NK-92 treated with Interleukin-12 subunit alpha and Interleukin-12 subunit beta, amount 100 ng/mL, for 24 hours (cell line): ENCODE data around the gene FARS2.
"Not testable (repeated sequence)": the region's sequence is repeated elsewhere in the genome, so short reads cannot be mapped to it uniquely, and the experiment has no call there.

Source experiments
- DNase-seq: peaks from one replicate; lab custom pipeline; 2025; lab: John Stamatoyannopoulos, UW

FARS2 gene

GRCh38 chr6:5695260-5696245 lies 434.2 kb downstream of the FARS2 start:
- DNase-seq = no peak

GRCh38 chr6:5697508-5697907 lies 436.2 kb downstream of the FARS2 start:
- no peak for DNase-seq

DNA sequence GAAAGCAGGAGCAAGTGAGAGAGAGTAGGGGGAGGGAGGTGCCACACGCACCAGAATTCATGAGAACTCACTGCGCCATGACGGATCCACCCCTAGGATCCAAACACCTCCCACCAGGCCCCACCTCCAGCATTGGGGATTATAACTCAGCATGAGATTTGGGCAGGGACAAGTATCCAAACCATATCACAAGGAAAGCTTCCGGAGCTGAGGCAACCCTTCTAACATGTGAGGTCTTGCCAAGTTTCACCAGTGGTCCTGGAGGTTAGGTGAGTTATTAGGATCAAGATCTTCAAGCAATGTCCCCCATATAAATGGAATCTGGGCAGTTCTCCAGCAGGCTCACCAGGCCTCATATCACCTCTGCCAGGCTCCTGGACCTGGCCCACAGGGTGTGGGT lies 437.0 kb downstream of the FARS2 start:
- no peak for DNase-seq

DNA sequence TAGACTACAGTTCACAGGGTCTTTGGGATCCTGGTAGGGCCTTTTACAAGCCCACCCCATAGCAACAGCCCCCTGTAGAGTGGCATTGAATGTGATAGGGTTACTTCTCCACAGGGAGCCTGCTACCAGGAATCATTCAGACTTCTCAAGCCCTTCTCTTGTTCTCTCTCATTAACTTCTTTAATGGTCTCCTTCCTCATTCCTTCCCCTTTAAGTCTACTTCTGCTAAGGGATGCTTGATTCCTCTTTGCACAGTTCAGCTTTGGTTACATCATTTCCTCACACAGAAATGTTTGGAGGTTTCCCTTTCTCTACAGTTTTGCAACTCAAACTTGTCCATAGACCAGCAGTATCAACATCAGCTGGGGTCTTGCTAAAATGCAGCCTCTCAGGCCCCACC lies 437.8 kb downstream of the FARS2 start:
- not testable (repeated sequence) for DNase-seq

DNA sequence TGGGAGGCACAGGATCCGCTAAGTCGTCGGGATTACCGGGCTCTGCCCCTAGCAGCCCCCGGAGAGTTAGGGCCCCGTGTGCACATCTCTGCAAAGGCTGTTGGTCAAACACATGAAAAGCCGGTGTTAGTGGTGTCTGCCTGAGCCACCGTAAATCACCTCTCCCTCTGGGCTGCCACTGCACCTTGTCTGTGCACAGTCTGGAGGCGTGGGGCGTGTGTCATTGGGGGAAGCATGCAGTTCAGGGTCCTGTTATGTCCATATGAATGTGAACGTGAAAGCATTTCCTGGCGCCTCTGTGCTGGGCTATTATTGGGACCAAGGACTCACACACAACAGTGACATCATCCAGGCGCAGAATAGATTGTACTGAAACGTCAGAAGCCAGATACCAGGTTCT lies 439.9 kb downstream of the FARS2 start:
- DNase-seq = no peak

DNA sequence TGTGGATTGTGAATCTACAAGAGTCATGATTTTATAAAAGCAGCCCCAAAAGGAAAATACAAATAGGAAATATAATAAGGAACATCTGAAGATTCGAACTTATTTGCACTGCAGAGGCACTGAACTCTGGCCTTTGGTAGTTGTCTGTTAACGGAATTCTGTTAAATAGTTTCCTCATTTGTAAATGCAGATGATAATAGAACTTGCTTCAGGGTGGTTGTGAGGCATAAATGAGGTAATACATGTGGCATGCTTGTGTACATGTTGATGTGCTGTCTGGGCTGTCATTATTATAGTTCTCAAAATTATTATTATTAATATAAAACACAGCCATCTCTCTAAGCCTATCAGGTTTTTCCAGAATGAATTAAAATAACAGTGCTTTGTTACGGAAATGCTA lies 443.4 kb downstream of the FARS2 start:
- no peak for DNase-seq

DNA sequence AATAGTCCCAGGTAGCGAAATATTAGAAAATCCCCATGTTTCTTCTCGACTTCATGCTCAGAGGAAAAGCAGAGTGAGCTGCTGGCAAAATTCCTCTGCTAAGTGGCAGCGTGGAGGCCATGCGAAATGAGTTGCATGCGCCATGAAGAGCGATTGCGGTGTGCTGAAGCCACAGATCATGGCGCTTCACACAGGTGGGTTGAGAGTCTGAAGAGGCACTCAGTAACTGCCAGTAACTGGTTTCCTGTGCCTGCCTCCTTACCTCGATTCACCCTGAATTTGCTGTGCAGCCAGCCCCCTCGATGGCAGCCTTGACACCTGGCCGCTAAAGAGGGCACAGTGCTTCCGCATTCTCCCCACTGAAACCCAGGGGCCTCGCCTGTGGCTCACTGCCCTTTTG lies 443.9 kb downstream of the FARS2 start:
- DNase-seq = no peak

DNA sequence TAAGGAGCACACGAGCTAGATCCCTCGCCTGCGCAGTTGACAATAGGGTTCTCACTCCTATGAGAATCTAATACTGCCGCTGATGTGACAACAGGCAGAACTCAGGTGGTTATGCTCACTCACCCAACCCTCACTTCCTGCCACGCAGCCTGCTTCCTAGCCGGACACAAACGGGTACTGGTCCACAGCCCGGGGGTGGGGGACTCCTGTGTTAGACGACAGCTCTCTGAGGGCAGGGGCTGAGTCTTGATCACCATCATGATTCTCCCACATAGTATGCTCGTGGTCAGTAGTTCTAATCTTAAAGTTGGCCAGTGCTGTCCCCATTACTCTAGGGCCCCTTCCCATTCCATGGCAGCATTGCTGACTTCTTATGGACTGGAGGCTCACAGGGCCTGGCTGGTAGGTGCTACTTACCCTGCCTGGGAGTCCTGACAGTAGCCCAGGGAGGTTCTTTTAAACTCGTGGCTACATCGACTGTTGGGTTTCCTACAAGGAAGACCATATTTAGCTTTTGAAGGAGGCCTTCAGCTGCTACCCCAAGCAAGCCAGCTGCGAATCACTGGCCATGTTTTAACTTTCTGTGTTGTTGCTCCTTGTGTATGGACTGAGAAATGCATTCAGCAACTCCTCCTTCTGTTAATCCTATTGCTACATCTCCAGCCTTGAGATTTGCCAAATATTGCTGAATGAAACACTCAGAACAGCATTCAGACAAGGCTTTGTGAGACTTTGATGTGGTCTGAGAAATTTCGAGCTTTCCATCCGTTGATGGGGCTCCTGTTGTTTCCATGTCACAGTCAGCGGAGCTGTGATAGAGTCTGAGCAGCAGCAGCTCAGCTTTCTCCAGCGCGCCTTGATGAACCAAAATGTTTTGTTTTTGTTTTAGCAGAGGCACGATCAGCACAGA lies 445.1 kb downstream of the FARS2 start:
- no peak for DNase-seq

DNA sequence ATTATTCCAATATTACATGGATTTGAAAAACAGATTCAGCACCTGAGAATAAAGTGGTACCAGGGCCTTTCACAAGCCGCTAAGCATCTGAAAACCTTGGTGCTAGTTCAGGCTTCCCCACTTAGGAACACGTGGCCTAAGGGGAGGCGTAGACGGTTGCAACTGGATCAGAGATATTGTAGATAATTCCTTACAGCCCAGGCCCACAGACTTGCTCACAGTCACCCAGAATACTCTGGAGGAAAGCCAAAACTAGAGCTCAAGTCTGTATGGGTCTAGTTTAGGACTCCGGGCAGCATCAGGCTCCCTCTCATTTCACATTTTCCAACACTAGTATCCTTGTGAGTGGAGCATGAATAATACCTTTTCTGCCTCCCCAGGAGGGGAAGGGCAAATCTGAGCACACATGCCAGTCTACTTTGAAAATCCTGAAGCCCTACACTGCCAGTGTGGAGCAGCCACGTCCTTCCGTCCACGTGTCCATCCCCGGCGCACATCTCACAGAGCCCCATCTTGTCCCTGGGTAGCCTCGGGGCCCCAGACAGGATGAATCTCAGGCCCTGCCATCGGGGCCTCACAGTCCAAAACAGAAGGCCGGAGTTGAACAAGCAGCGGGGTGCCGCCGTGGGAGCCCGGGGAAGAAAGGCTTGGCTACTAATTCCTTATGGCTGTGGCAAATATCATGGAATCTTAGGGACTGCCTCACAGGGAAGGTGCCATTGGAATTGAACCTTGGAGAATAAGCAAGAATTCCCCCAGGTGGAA lies 446.1 kb downstream of the FARS2 start:
- no peak for DNase-seq

DNA sequence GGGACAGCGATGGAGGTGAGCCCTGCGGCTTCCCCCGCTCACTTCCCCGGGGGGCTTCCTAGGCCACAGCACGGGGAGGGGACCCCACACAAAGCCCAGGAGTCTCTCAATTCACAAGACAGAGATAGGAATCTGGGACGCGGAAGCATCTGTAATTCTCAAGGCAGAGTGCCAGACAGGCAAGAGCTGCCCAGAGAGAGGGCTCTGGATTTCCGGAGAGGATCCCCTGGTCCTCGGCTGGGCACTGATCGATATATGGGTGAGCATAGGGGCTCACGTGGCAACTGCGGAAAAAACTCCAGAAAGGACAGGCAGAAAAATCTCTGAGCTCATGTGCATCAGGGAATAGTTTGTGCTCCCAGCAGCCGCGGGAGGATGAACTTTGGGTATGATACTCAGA lies 449.2 kb downstream of the FARS2 start:
- DNase-seq = no peak

DNA sequence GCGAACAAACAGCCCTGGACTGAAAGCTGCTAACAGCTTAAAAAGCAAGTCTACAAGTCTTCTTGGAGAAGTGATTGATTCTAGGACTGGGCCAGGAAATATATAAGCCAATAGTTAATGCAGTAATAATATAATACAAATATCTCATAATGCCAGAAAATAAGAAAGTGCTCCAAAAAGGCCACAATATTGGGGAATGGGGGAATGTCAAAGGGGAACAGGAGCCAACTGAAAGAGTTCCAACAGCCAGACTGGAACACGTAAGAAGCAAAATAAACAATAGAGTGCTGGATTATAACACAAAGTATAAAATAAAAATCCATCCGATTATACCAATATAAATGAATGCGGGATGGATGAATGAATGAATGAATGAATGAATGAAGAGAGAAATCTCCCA lies 449.6 kb downstream of the FARS2 start:
- DNase-seq = no peak

DNA sequence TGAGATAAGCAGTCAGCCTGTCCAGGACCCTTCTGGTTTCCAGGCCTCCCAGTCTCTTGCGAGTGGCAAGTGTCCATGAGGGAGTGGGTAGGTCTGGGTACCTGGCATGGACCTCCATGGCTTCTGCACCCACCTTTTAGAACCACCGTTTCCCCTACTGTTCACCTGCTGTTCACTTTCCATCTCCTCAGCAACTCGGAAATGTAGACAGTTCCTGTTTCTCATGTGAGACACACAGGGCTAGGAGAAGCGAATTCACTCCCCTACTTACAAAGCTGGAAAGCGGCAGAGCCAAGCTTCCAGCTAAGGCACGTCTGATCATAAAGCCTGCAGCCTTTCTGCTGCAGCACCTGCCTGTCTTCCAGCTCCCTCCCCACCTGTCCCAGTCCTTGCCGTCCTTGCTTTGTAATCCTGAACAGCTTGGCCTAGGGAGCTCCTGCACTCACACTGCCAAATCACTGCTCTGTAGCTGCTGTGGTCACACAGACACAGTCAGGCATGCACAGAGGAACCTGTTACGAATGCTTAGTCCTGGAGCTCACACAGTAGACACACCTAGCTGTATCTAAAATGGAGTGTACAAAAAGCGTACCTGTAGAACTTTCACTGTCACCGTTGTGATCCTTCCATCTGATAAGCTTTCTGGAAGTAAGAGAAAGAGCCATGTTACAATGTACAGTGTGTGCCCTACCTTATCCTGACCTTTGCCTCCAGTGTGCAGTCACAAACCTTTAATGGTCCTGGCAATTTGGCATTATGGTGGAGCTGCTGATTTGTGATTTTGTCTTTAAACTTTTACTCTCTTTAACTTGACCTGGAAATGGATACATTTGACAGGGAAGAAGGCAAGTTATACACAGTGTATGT lies 451.3 kb downstream of the FARS2 start:
- no peak for DNase-seq

GRCh38 chr6:5713519-5713918 lies 452.2 kb downstream of the FARS2 start:
- DNase-seq = no peak

DNA sequence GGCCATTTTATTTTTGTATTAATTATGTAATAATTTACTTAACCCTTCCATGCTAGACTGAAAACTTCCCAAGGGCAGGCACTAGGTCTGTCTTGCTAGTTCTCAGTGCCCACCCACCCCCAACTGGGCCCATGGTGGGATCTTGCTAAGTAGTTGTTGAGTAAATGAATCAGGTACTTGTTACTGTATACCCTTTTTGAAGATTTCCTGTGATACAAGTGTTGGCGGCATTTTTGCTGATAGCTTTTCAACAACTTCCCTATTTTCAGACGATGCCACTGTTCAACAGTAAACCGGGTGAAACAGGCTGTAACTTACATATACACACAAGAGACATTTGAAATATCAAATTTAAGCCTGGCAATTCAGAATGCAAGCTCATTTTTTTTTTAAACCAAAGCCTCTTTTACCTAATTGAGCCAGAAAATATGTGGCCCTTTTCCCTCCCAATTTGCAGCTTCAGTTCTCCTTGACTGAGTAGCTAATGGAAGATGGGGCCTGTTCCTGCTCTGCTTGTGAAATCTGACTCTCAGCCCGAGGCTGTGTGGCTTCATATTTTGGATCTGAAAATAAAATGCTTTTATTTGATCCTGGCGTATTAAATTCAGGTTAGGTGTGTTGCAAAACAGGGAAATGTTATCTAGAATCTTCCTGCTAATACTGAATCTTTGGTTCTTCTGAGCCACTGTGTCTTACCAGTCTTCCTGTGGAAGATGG lies 457.1 kb downstream of the FARS2 start:
- no peak for DNase-seq

DNA sequence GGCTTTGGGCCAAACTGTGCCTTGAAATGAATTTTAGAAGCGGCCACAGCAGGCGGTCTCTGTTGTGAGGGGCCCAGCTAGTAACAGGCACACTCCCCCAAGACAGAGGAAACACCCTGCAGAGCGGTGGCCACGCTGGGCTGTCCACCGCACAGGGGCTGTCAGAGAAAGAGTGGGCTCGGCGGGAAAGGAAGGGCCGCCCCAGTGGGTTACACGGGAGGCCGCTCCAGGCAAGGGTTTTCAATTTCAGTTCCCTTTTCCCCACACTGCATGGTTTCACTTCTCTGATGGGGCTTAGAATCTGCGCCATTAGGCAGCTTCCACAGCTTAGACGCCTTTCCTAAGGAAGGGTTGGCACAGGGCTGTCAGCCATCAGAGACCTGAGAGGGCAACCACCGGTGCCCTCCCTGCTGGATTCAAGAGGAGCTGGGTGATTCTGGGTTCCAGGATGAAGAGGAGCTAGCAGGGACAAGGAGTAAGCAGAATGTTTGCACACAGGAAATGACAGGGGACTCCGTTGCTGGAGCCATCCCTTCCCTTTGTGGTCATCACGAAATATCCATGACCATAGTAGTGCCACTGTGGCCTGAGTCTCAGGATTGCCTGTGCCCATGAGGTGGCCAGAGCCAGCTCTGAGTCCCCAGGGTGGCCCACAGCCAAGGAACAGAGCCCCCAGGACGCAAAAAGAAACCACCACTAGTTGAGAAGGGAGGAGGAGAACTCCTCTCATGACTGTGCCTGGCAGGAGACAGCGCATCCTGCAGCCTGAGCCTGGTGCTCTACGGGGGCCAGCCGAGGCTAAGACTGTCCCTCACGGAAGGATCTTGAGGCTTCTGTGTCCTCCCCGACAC lies 462.8 kb downstream of the FARS2 start:
- DNase-seq = no peak

- DNase-seq = no peak
Measured at GRCh38 chr6:5724911-5725310, 463.6 kb downstream of the FARS2 start.

GRCh38 chr6:5726976-5727718 lies 465.8 kb downstream of the FARS2 start:
- DNase-seq = no peak

DNA sequence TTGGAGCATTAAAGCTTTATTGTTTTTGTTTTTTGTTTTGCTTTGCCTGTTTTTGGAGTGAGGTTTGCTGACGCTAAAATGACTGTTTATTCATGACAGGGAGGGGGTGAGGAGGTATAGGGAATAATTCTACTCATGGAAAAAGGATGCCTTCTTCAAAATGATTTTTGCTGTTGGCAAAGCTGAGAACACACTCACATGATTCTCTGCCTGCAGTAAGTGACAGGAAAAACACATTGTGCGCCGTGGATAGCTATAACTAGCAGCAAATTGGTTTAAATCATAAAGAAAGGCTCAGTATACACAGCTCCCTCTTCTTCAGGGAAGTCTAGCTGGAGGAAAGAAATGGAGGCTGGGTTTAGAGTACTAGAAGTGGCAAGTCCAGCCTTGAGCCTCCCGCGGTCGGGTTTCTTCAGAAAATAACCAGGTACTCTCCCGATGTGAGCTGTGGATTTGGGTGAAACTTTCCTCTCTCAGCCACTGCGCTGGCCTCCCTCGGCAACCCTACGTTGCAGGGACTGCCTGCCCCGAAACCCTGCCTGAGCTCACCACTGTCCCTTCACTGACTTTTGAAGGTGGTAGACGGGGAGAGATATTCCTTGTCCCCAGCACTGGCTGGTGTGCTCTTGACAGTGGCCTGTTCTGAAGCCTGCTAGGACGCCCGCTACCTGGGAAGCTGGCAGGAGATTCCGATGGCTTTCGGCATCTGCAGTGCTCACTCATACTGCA lies 467.2 kb downstream of the FARS2 start:
- DNase-seq = no peak
